K562 (cell line): ENCODE results near the gene SMAD5. TPM values are rescaled to one million over a fixed set of nuclear protein-coding genes. Genes with fewer than 3 reads are reported as not detected.

Experiments
- ARID1B ChIP-seq: fragments of 450-650 bp; IDR thresholded peaks from 2 replicates; pipeline ENCODE4 v1.6.1; 2016; ENCODE audit warnings: antibody characterized with exemption, mild to moderate bottlenecking, inconsistent platforms
- CBFA2T2 ChIP-seq: fragments of 450-650 bp; conservative IDR thresholded peaks from 2 replicates; pipeline ENCODE4 v1.6.1; 2017; ENCODE audit warnings: mild to moderate bottlenecking
- CBFA2T3 ChIP-seq: fragments of 450-650 bp; IDR thresholded peaks from 2 replicates; pipeline ENCODE4 v1.6.1; 2017
- CBX2 ChIP-seq: fragments of 200-600 bp; sonication (generic); IDR thresholded peaks from one replicate; pipeline ENCODE4 v1.6.1; 2012; ENCODE audit warnings: mild to moderate bottlenecking, low read length, inconsistent platforms; ENCODE audit not compliant: insufficient read depth, poor library complexity, severe bottlenecking
- CBX3 ChIP-seq, 2 experiments: IDR thresholded peaks; 1 replicate in 1 of 2; 2 replicates in 1 of 2; pipeline ENCODE4 v1.6.1; 2012; ENCODE audit warnings: inconsistent platforms in 2 of 2, low read length in 2 of 2, borderline replicate concordance in 1 of 2, control low read depth in 1 of 2
- CREBBP ChIP-seq: IDR thresholded peaks from one replicate; pipeline ENCODE4 v1.6.1; 2012; ENCODE audit warnings: low read depth, mild to moderate bottlenecking, control low read depth, inconsistent platforms, low read length
- DDX20 ChIP-seq: fragments of 450-650 bp; IDR thresholded peaks from 2 replicates; pipeline ENCODE4 v1.6.1; 2016; ENCODE audit warnings: missing genetic modification characterization, low read depth, mild to moderate bottlenecking, missing compliant biosample characterization, moderate library complexity
- E2F5 ChIP-seq: sonication (generic); formaldehyde crosslinking; IDR thresholded peaks from 2 replicates; pipeline ENCODE4 v1.8.0; 2022; ENCODE audit warnings: mild to moderate bottlenecking, missing genetic modification reagents
- GATAD2B ChIP-seq: fragments of 450-650 bp; IDR thresholded peaks from 2 replicates; pipeline ENCODE4 v1.6.1; 2017; ENCODE audit warnings: mild to moderate bottlenecking, borderline replicate concordance
- HOXB6 ChIP-seq: fragments of 250-450 bp; sonication (Bioruptor Pico); IDR thresholded peaks from 2 replicates; pipeline ENCODE4 v1.5.1; 2022; ENCODE audit warnings: mild to moderate bottlenecking, borderline replicate concordance
- KAT7 ChIP-seq: sonication (generic); formaldehyde crosslinking; IDR thresholded peaks from 2 replicates; pipeline ENCODE4 v1.8.0; 2022; ENCODE audit warnings: missing genetic modification reagents, mild to moderate bottlenecking, borderline replicate concordance
- KLF16 ChIP-seq: IDR thresholded peaks from 2 replicates; pipeline ENCODE4 v1.6.1; 2016; ENCODE audit warnings: antibody characterized with exemption
- NEUROD1 ChIP-seq: fragments of 150-350 bp; IDR thresholded peaks from 2 replicates; pipeline ENCODE4 v1.6.1; 2014; ENCODE audit warnings: borderline replicate concordance, low read length, low read depth; ENCODE audit not compliant: partially characterized antibody
- NONO ChIP-seq, 2 experiments: fragments of 200-400 bp in 1 of 2; fragments of 450-650 bp in 1 of 2; formaldehyde crosslinking in 1 of 2; IDR thresholded peaks; 2 replicates each; pipeline ENCODE4 v1.6.1; 2017; ENCODE audit warnings: low read depth in 2 of 2, mild to moderate bottlenecking in 2 of 2, moderate library complexity in 2 of 2, low read length in 1 of 2
- PHB2 ChIP-seq: fragments of 450-650 bp; IDR thresholded peaks from 2 replicates; pipeline ENCODE4 v1.6.1; 2017; ENCODE audit warnings: low read depth
- POLR2B ChIP-seq: fragments of 450-650 bp; IDR thresholded peaks from 2 replicates; pipeline ENCODE4 v1.6.1; 2018; ENCODE audit warnings: low read depth; ENCODE audit not compliant: partially characterized antibody
- POLR2G ChIP-seq: fragments of 200-400 bp; formaldehyde crosslinking; IDR thresholded peaks from 2 replicates; pipeline ENCODE4 v1.6.1; 2017; ENCODE audit warnings: low read depth, mild to moderate bottlenecking, antibody characterized with exemption, low read length, moderate library complexity
- RAD51 ChIP-seq: fragments of 450-650 bp; IDR thresholded peaks from 2 replicates; pipeline ENCODE4 v1.7.1; 2016; ENCODE audit warnings: low read depth, mild to moderate bottlenecking, borderline replicate concordance
- SETDB1 ChIP-seq: IDR thresholded peaks from one replicate; pipeline ENCODE4 v1.6.1; 2012; ENCODE audit warnings: low read length, control low read depth, inconsistent platforms
- SREBF1 ChIP-seq: fragments of 150-350 bp; IDR thresholded peaks from 2 replicates; pipeline ENCODE4 v1.6.1; 2014; ENCODE audit warnings: antibody characterized with exemption, low read depth, low read length, borderline replicate concordance
- ZBTB17 ChIP-seq: fragments of 450-650 bp; formaldehyde crosslinking; IDR thresholded peaks from 2 replicates; pipeline ENCODE4 v1.4.0; 2020; ENCODE audit warnings: mild to moderate bottlenecking
- ZC3H4 ChIP-seq: sonication (generic); formaldehyde crosslinking; IDR thresholded peaks from 2 replicates; pipeline ENCODE4 v1.9.0; 2021; ENCODE audit warnings: missing genetic modification reagents, borderline replicate concordance
- ZNF197 ChIP-seq: fragments of 200-800 bp; sonication (Bioruptor generic); IDR thresholded peaks from 2 replicates; pipeline ENCODE4 v1.6.1; 2016; ENCODE audit warnings: low read depth, missing genetic modification characterization, missing compliant biosample characterization
- ZNF217 ChIP-seq: sonication (generic); formaldehyde crosslinking; IDR thresholded peaks from 2 replicates; pipeline ENCODE4 v1.8.0; 2022; ENCODE audit warnings: mild to moderate bottlenecking, missing genetic modification reagents
- ZNF699 ChIP-seq: fragments of 250-450 bp; sonication (Bioruptor Pico); IDR thresholded peaks from 2 replicates; pipeline ENCODE4 v1.8.0; 2021; ENCODE audit warnings: mild to moderate bottlenecking, moderate library complexity; ENCODE audit not compliant: insufficient replicate concordance
- polyA plus RNA-seq, 8 experiments: library from polyadenylated mRNA; depleted of rRNA in 4 of 8; stranded (reverse) in 5 of 8; unstranded in 3 of 8; fragments of >200 nt; fragmentation: Nextera tagmentation in 2 of 8; fragmentation: Illumina TruSeq in 1 of 8; extraction: Ambion mirVana in 2 of 8; extraction: Trizol in 1 of 8; gene quantifications; 2 replicates each; pipeline versions ENCODE4 v1.2.1 to v1.2.3, GENCODE V29; 2011 to 2014; ENCODE audit warnings: inconsistent platforms in 1 of 8, missing spikeins in 1 of 8
- total RNA-seq, 7 experiments: library from RNA; depleted of rRNA in 6 of 7; stranded (reverse); fragments of >200 nt in 6 of 7; fragmentation: Illumina TruSeq in 2 of 7; extraction: Trizol in 2 of 7; gene quantifications; 2 replicates each; pipeline versions ENCODE4 v1.2.1 to v1.2.3, GENCODE V29; 2011 to 2021; ENCODE audit warnings: low replicate concordance in 1 of 7
- TF ChIP-seq, protein P1 (sequence below): sonication (generic); formaldehyde crosslinking; IDR thresholded peaks from 2 replicates; pipeline ENCODE4 v1.8.0; 2023; ENCODE audit warnings: mild to moderate bottlenecking, missing genetic modification reagents
- TF ChIP-seq, protein P2 (sequence below): fragments of 450-650 bp; IDR thresholded peaks from one replicate; pipeline ENCODE4 v1.6.1; 2018; ENCODE audit warnings: mild to moderate bottlenecking, moderate library complexity; ENCODE audit not compliant: partially characterized antibody

SMAD5 gene
- total and polyA plus RNA-seq, 9 of the 15 experiments (the other 6 are each of a cell fraction or from before 2014, with no cell fraction given) = 12.4 to 53.9 (median 20.3) TPM

GRCh38 chr5:136137497-136138220, 5.0 kb downstream of the SMAD5 start (continued):
- TF ChIP-seq SREBF1 = no peak
- no peak for TF ChIP-seq NONO (IDR thresholded peaks at IDR 0.05; ENCODE audit: low read depth in 2 of 2, low read length in 1 of 2)
- no peak for TF ChIP-seq KAT7
- TF ChIP-seq SETDB1 = no peak
- TF ChIP-seq CBFA2T3 = peak; percentile 66
- TF ChIP-seq ARID1B = 0 out of 2 replicates have a peak, but pooled peaks have one; percentile 35
- TF ChIP-seq CBX3 (IDR thresholded peaks at IDR 0.05; ENCODE audit: borderline replicate concordance in 1 of 2, low read length in 2 of 2) = no peak
- TF ChIP-seq ZC3H4 = no peak
- no peak for TF ChIP-seq ZBTB17 (CRISPR knock-in tag)
- no peak for TF ChIP-seq NEUROD1
- no peak for TF ChIP-seq GATAD2B
- no peak for TF ChIP-seq PHB2
- TF ChIP-seq CBX2 = no peak
- TF ChIP-seq CREBBP = no peak
- TF ChIP-seq KLF16 = no peak
- TF ChIP-seq POLR2B = no peak
- TF ChIP-seq, protein P1, sequence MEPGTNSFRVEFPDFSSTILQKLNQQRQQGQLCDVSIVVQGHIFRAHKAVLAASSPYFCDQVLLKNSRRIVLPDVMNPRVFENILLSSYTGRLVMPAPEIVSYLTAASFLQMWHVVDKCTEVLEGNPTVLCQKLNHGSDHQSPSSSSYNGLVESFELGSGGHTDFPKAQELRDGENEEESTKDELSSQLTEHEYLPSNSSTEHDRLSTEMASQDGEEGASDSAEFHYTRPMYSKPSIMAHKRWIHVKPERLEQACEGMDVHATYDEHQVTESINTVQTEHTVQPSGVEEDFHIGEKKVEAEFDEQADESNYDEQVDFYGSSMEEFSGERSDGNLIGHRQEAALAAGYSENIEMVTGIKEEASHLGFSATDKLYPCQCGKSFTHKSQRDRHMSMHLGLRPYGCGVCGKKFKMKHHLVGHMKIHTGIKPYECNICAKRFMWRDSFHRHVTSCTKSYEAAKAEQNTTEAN (CRISPR knock-in tag) = no peak
- no peak for TF ChIP-seq POLR2G
- TF ChIP-seq E2F5 (CRISPR knock-in tag) = no peak
- no peak for TF ChIP-seq DDX20 (tag)
- TF ChIP-seq CBFA2T2 = 0 out of 2 replicates have a peak, but pooled peaks have one; percentile 10
- TF ChIP-seq ZNF217 (CRISPR knock-in tag) = no peak
- TF ChIP-seq, protein P2, sequence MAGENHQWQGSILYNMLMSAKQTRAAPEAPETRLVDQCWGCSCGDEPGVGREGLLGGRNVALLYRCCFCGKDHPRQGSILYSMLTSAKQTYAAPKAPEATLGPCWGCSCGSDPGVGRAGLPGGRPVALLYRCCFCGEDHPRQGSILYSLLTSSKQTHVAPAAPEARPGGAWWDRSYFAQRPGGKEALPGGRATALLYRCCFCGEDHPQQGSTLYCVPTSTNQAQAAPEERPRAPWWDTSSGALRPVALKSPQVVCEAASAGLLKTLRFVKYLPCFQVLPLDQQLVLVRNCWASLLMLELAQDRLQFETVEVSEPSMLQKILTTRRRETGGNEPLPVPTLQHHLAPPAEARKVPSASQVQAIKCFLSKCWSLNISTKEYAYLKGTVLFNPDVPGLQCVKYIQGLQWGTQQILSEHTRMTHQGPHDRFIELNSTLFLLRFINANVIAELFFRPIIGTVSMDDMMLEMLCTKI = no peak
- TF ChIP-seq RAD51 = no peak
- no peak for TF ChIP-seq HOXB6 (CRISPR knock-in tag)
- TF ChIP-seq ZNF197 (CRISPR knock-in tag) = no peak
- no peak for TF ChIP-seq ZNF699 (CRISPR knock-in tag)
